ENCODE results near the gene ITIH4. TPM values are rescaled to one million over a fixed set of nuclear protein-coding genes. Genes with fewer than 3 reads are reported as not detected.

The ITIH4 gene
- polyA plus RNA-seq, 3 donors, result 0.59 to 47.7 TPM; not detected in 1

GRCh38 chr3:52836471-52836845 is 6.0 kb upstream of the ITIH4 start:
- no peak for TF ChIP-seq CTCF (IDR thresholded peaks at IDR 0.05)
- no peaks in the 10 kb centered on the region for H3K9me3 ChIP-seq (replicated peaks in 1 of 2; ENCODE audit: control insufficient read depth in 1 of 2, insufficient read depth in 1 of 2, low read length in 2 of 2)
- H3K9me3 Mint-ChIP-seq, result peaks cover 0 to 2% (median 0%) of the 10 kb centered on the region in 7 donors
- no peak overlapping the region for H3K9ac ChIP-seq (ENCODE audit: insufficient read depth, low read length, poor library complexity, severe bottlenecking)
- no peak for DNase-seq
- H3K4me3 Mint-ChIP-seq, result no peak overlapping the region
- H3K27me3 Mint-ChIP-seq (ENCODE audit: low read depth in 3 of 3), result peaks cover 0 to 4% (median 2%) of the 10 kb centered on the region in 3 donors
- no peak overlapping the region for H3K4me2 ChIP-seq (replicated peaks; ENCODE audit: extremely low read depth, low read length, poor library complexity, severe bottlenecking)
- peaks cover 5% of the 10 kb centered on the region for H3K4me1 Mint-ChIP-seq
- H3K36me3 ChIP-seq (replicated peaks in 1 of 2; ENCODE audit: control insufficient read depth in 1 of 2, insufficient read depth in 2 of 2, low read length in 2 of 2), result peaks cover 52 to 87% of the 10 kb centered on the region in 2 donors
- peak overlapping the region in 2 of 7 donors; percentile 13 to 21 for H3K27ac Mint-ChIP-seq
- H3K36me3 Mint-ChIP-seq, result peaks cover 59 to 72% of the 10 kb centered on the region in 2 donors
- no peaks in the 10 kb centered on the region for H3K79me2 ChIP-seq (ENCODE audit: insufficient read depth, low read length)
- 92% methylated on average over 3 of the region's 5 CpGs for WGBS (ENCODE audit: insufficient coverage)
- no peak overlapping the region for H2AFZ ChIP-seq (ENCODE audit: insufficient read depth, low read depth, low read length, poor library complexity, severe bottlenecking)
- intact Hi-C loops (cut with micrococcal nuclease), result no loop called here
- H3K4me3 ChIP-seq (replicated peaks in 1 of 3; ENCODE audit: low read depth in 2 of 3, low read length in 3 of 3), result no peak overlapping the region
- H3K27ac ChIP-seq (ENCODE audit: low read depth in 1 of 2, low read length in 2 of 2), result no peak overlapping the region
- H3K4me1 ChIP-seq (ENCODE audit: control insufficient read depth in 1 of 2, insufficient read depth in 2 of 2, low read length in 2 of 2), result no peaks in the 10 kb centered on the region
- no peaks in the 10 kb centered on the region for H3K27me3 ChIP-seq (ENCODE audit: control insufficient read depth in 2 of 2, insufficient read depth in 2 of 2, low read length in 2 of 2)
- no peaks in the 10 kb centered on the region for H4K20me1 ChIP-seq (ENCODE audit: insufficient read depth, low read length)

GRCh38 chr3:52835766-52836470 is 5.4 kb upstream of the ITIH4 start:
- Mint-ChIP-seq H3K27me3 (ENCODE audit: low read depth in 3 of 3) (peaks cover 0 to 4% (median 2%) of the 10 kb centered on the region in 3 donors), H3K9me3 (peaks cover 0 to 2% (median 0%) of the 10 kb centered on the region in 7 donors), H3K27ac (peak overlapping the region in 1 of 7 donors; percentile 65), H3K36me3 (peaks cover 54 to 67% of the 10 kb centered on the region in 2 donors), H3K4me1 (peaks cover 8% of the 10 kb centered on the region), H3K4me3 (no peak overlapping the region)
- intact Hi-C loops (cut with micrococcal nuclease), result no loop called here
- H3K4me3 ChIP-seq (replicated peaks in 1 of 3; ENCODE audit: low read depth in 2 of 3, low read length in 3 of 3), result no peak overlapping the region
- H3K36me3 ChIP-seq (replicated peaks in 1 of 2; ENCODE audit: control insufficient read depth in 1 of 2, insufficient read depth in 2 of 2, low read length in 2 of 2), result peaks cover 47 to 82% of the 10 kb centered on the region in 2 donors
- H3K9me3 ChIP-seq (replicated peaks in 1 of 2; ENCODE audit: control insufficient read depth in 1 of 2, insufficient read depth in 1 of 2, low read length in 2 of 2), result no peaks in the 10 kb centered on the region
- H3K27ac ChIP-seq (ENCODE audit: low read depth in 1 of 2, low read length in 2 of 2), result no peak overlapping the region
- H3K27me3 ChIP-seq (ENCODE audit: control insufficient read depth in 2 of 2, insufficient read depth in 2 of 2, low read length in 2 of 2), result no peaks in the 10 kb centered on the region
- H4K20me1 ChIP-seq (ENCODE audit: insufficient read depth, low read length), result no peaks in the 10 kb centered on the region
- H3K4me2 ChIP-seq (replicated peaks; ENCODE audit: extremely low read depth, low read length, poor library complexity, severe bottlenecking), result no peak overlapping the region
- no peak overlapping the region for H2AFZ ChIP-seq (ENCODE audit: insufficient read depth, low read depth, low read length, poor library complexity, severe bottlenecking)
- WGBS (ENCODE audit: insufficient coverage), result 97% methylated on average over 4 of the region's 8 CpGs
- no peaks in the 10 kb centered on the region for H3K79me2 ChIP-seq (ENCODE audit: insufficient read depth, low read length)
- H3K4me1 ChIP-seq (ENCODE audit: control insufficient read depth in 1 of 2, insufficient read depth in 2 of 2, low read length in 2 of 2), result no peaks in the 10 kb centered on the region
- DNase-seq, result no peak
- no peak overlapping the region for H3K9ac ChIP-seq (ENCODE audit: insufficient read depth, low read length, poor library complexity, severe bottlenecking)
- TF ChIP-seq CTCF (IDR thresholded peaks at IDR 0.05), result no peak
